Placental pericyte (primary cell): ENCODE data around the gene MYOCD. TPM values are rescaled to one million over a fixed set of nuclear protein-coding genes. Genes with fewer than 3 reads are reported as not detected.

Experiments used
- total RNA-seq: library from RNA; depleted of rRNA; stranded (reverse); fragments of >200 nt; gene quantifications from 2 replicates; pipeline ENCODE4 v1.2.3, GENCODE V29; 2012

MYOCD gene
- total RNA-seq = under 0.01 and 4.7 TPM in 2 replicates

GRCh38 chr17:12665263-12666210 lies at the start of gene MYOCD:
Gene MYOCD, plus strand, starts transcription at chr17:12665890. Its CDS starts 299 bp downstream, at chr17:12666189.

GRCh38 chr17:12789481-12790248 lies 124.0 kb downstream of the MYOCD start, which contains the start of gene ARHGAP44:
Gene ARHGAP44, plus strand, starts transcription at chr17:12789498. Its CDS starts 341 bp downstream, at chr17:12789839.

Other genes with a start within 250 kb of the MYOCD start
- gene ARHGAP44, start 123.6 kb downstream of the MYOCD start, total RNA-seq = 0.44 and 1.3 TPM in 2 replicates